K562 (cell line): Measurements from ENCODE around the gene COQ8B. TPM values are rescaled to one million over a fixed set of nuclear protein-coding genes. Genes with fewer than 3 reads are reported as not detected.

Experiments used
- ATAC-seq: fragments of 200-7000 bp; cut with Tn5 transposase; 3 replicates; pipeline ENCODE4 v1.9.1; 2020; ENCODE audit warnings: moderate library complexity
- BruUV-seq: library from RNA; stranded (reverse); fragments of 400-500 nt; replicated peaks from 2 replicates; lab custom pipeline; 2021; lab: Mats Ljungman, UMichigan
- CTCF ChIA-PET: fragments of 300-600 bp; formaldehyde crosslinking; extraction: SDS; loops from one replicate; lab custom pipeline; 2021; ENCODE audit warnings: low intra/inter-chr PET ratio; lab: Yijun Ruan, JAX
- POLR2A ChIA-PET: fragments of 300-600, 350-650 bp; sonication (Branson Sonifier 250); formaldehyde crosslinking; extraction: SDS; loops from one replicate; lab custom pipeline; 2021; ENCODE audit warnings: antibody characterized with exemption, inconsistent platforms; lab: Yijun Ruan, JAX
- DNase-seq, 4 experiments: peaks; one replicate each; pipeline versions ENCODE4 v3.0.0 to v3.0.0-alpha.2; 2011 to 2018; ENCODE audit warnings: low spot score in 3 of 4, mixed read lengths in 3 of 4; ENCODE audit errors: extremely low read depth in 1 of 4
- FAIRE-seq: peaks from 2 replicates; lab custom pipeline; 2011; peaks lifted over from hg19 to GRCh38; lab: Jason Lieb, UNC
- H2AFZ ChIP-seq: 2 replicates; pipeline ENCODE4 v1.6.0; 2011; ENCODE audit warnings: low read depth, low read length, control low read depth, inconsistent platforms
- H3K27ac ChIP-seq: fragments of 200-600 bp; 3 replicates; pipeline ENCODE4 v1.8.0; 2011; ENCODE audit warnings: low read depth, mild to moderate bottlenecking, control low read depth, inconsistent platforms, low read length, moderate library complexity, mixed read lengths; ENCODE audit errors: extremely low read depth
- H3K27me3 ChIP-seq, 2 experiments: fragments of 300-600 bp in 1 of 2; 2 replicates in 1 of 2; 3 replicates in 1 of 2; pipeline versions ENCODE4 v1.6.0 to v1.8.0; 2011; ENCODE audit warnings: inconsistent platforms in 2 of 2, low read length in 2 of 2, mild to moderate bottlenecking in 1 of 2, mixed read lengths in 1 of 2, moderate library complexity in 1 of 2; ENCODE audit not compliant: control insufficient read depth in 2 of 2, insufficient read depth in 2 of 2
- H3K36me3 ChIP-seq: fragments of 300-600 bp; 3 replicates; pipeline ENCODE4 v1.8.0; 2011; ENCODE audit warnings: mild to moderate bottlenecking, low read length, inconsistent platforms; ENCODE audit not compliant: control insufficient read depth, insufficient read depth
- H3K4me1 ChIP-seq, 2 experiments: fragments of 200-600 bp in 1 of 2; replicated peaks in 1 of 2; 2 replicates in 1 of 2; 3 replicates in 1 of 2; pipeline versions ENCODE4 v1.5.1 to v1.8.0; 2011; ENCODE audit warnings: inconsistent platforms in 2 of 2, low read length in 2 of 2, mild to moderate bottlenecking in 1 of 2, mixed read lengths in 1 of 2, moderate library complexity in 1 of 2; ENCODE audit not compliant: control insufficient read depth in 2 of 2, insufficient read depth in 2 of 2
- H3K4me2 ChIP-seq: 2 replicates; pipeline ENCODE4 v1.6.1; 2011; ENCODE audit warnings: low read length, control low read depth, inconsistent platforms, mixed read lengths; ENCODE audit not compliant: insufficient read depth
- H3K4me3 ChIP-seq: fragments of 200-600 bp; sonication (generic), shearing (Covaris generic); 2 replicates; pipeline ENCODE4 v1.5.1; 2016; ENCODE audit warnings: control low read depth, inconsistent platforms
- H3K79me2 ChIP-seq: fragments of 200-600 bp; 3 replicates; pipeline ENCODE4 v1.8.0; 2011; ENCODE audit warnings: low read length, inconsistent platforms; ENCODE audit not compliant: control insufficient read depth, insufficient read depth
- H3K9ac ChIP-seq, 2 experiments: 2 replicates each; pipeline versions ENCODE4 v1.6.0 to v1.6.1; 2011; ENCODE audit warnings: low read depth in 2 of 2, low read length in 2 of 2, control low read depth in 1 of 2, inconsistent platforms in 1 of 2, mild to moderate bottlenecking in 1 of 2, mixed read lengths in 1 of 2; ENCODE audit not compliant: insufficient read depth in 1 of 2
- H3K9me1 ChIP-seq: one replicate; pipeline ENCODE4 v1.6.0; 2011; ENCODE audit warnings: inconsistent platforms, mild to moderate bottlenecking, low read length, moderate library complexity; ENCODE audit not compliant: control insufficient read depth, insufficient read depth
- H3K9me3 ChIP-seq: replicated peaks from 2 replicates; pipeline ENCODE4 v1.5.1; 2011; ENCODE audit warnings: low read depth, low read length, inconsistent platforms; ENCODE audit not compliant: control insufficient read depth, insufficient read depth
- H4K20me1 ChIP-seq: replicated peaks from 2 replicates; pipeline ENCODE4 v1.6.1; 2011; ENCODE audit warnings: low read length, inconsistent platforms, mixed read lengths; ENCODE audit not compliant: control insufficient read depth, insufficient read depth
- BRD9 ChIP-seq: fragments of 450-650 bp; IDR thresholded peaks from 2 replicates; pipeline ENCODE4 v1.6.1; 2018; ENCODE audit warnings: low read depth; ENCODE audit not compliant: partially characterized antibody
- FOXJ2 ChIP-seq: fragments of 200-800 bp; sonication (Bioruptor generic); IDR thresholded peaks from 2 replicates; pipeline ENCODE4 v1.6.1; 2016; ENCODE audit warnings: missing genetic modification characterization, missing compliant biosample characterization
- KAT2B ChIP-seq: IDR thresholded peaks from one replicate; pipeline ENCODE4 v1.6.1; 2012; ENCODE audit warnings: low read depth, mild to moderate bottlenecking, control low read depth, inconsistent platforms, low read length, moderate library complexity
- POLR2G ChIP-seq: fragments of 200-400 bp; formaldehyde crosslinking; IDR thresholded peaks from 2 replicates; pipeline ENCODE4 v1.6.1; 2017; ENCODE audit warnings: low read depth, mild to moderate bottlenecking, antibody characterized with exemption, low read length, moderate library complexity
- RBFOX2 ChIP-seq: fragments of 200-400 bp; formaldehyde crosslinking; IDR thresholded peaks from 2 replicates; pipeline ENCODE4 v1.6.1; 2017; ENCODE audit warnings: low read depth, mild to moderate bottlenecking, low read length, moderate library complexity
- SMARCC2 ChIP-seq: fragments of 450-650 bp; IDR thresholded peaks from 2 replicates; pipeline ENCODE4 v1.6.1; 2017; ENCODE audit warnings: antibody characterized with exemption, moderate library complexity, mild to moderate bottlenecking, low read depth
- ZFP36 ChIP-seq: fragments of 150-350 bp; IDR thresholded peaks from 2 replicates; pipeline ENCODE4 v1.6.1; 2018; ENCODE audit warnings: low read length, low read depth; ENCODE audit not compliant: partially characterized antibody
- WGBS: fragments of 100-300 bp; shearing (Covaris generic); methylation state at CpG from one replicate; pipeline ENCODE4 v1.1.6; 2016; ENCODE audit warnings: low coverage, mixed read lengths; ENCODE audit not compliant: insufficient coverage; ENCODE audit errors: missing lambda C conversion rate; 5-methylcytosine and 5-hydroxymethylcytosine counted together
- in situ Hi-C: fragments of 300-500 bp; cut with MboI; formaldehyde crosslinking; loops from 4 replicates; pipeline ENCODE4 v1.15.0; 2018; ENCODE audit warnings: inconsistent platforms, mixed read lengths
- intact Hi-C: fragments of 100-400 bp; cut with micrococcal nuclease; formaldehyde crosslinking; loops from 2 replicates; pipeline ENCODE4 v1.14.2; 2022
- polyA plus RNA-seq, 8 experiments: library from polyadenylated mRNA; depleted of rRNA in 4 of 8; stranded (reverse) in 5 of 8; unstranded in 3 of 8; fragments of >200 nt; fragmentation: Nextera tagmentation in 2 of 8; fragmentation: Illumina TruSeq in 1 of 8; extraction: Ambion mirVana in 2 of 8; extraction: Trizol in 1 of 8; gene quantifications; 2 replicates each; pipeline versions ENCODE4 v1.2.1 to v1.2.3, GENCODE V29; 2011 to 2014; ENCODE audit warnings: inconsistent platforms in 1 of 8, missing spikeins in 1 of 8
- total RNA-seq, 7 experiments: library from RNA; depleted of rRNA in 6 of 7; stranded (reverse); fragments of >200 nt in 6 of 7; fragmentation: Illumina TruSeq in 2 of 7; extraction: Trizol in 2 of 7; gene quantifications; 2 replicates each; pipeline versions ENCODE4 v1.2.1 to v1.2.3, GENCODE V29; 2011 to 2021; ENCODE audit warnings: low replicate concordance in 1 of 7
- TF ChIP-seq, protein P1 (sequence below): fragments of 450-650 bp; IDR thresholded peaks from 2 replicates; pipeline ENCODE4 v1.6.1; 2014; ENCODE audit warnings: low read depth, mild to moderate bottlenecking, moderate library complexity, borderline replicate concordance
- TF ChIP-seq, protein P2 (sequence below): sonication (generic); formaldehyde crosslinking; IDR thresholded peaks from 2 replicates; pipeline ENCODE4 v1.8.1; 2023; ENCODE audit warnings: mild to moderate bottlenecking, missing genetic modification reagents
- TF ChIP-seq, protein P3 (sequence below): fragments of 450-650 bp; formaldehyde crosslinking; IDR thresholded peaks from 2 replicates; pipeline ENCODE4 v1.4.0; 2022; ENCODE audit warnings: mild to moderate bottlenecking, moderate library complexity
- TF ChIP-seq, protein P4 (sequence below): fragments of 450-650 bp; IDR thresholded peaks from 2 replicates; pipeline ENCODE4 v1.6.1; 2016

The COQ8B gene
- total and polyA plus RNA-seq, 9 of the 15 experiments (the other 6 are each of a cell fraction or from before 2014, with no cell fraction given), result 0.41 to 32.3 (median 12.9) TPM

DNA sequence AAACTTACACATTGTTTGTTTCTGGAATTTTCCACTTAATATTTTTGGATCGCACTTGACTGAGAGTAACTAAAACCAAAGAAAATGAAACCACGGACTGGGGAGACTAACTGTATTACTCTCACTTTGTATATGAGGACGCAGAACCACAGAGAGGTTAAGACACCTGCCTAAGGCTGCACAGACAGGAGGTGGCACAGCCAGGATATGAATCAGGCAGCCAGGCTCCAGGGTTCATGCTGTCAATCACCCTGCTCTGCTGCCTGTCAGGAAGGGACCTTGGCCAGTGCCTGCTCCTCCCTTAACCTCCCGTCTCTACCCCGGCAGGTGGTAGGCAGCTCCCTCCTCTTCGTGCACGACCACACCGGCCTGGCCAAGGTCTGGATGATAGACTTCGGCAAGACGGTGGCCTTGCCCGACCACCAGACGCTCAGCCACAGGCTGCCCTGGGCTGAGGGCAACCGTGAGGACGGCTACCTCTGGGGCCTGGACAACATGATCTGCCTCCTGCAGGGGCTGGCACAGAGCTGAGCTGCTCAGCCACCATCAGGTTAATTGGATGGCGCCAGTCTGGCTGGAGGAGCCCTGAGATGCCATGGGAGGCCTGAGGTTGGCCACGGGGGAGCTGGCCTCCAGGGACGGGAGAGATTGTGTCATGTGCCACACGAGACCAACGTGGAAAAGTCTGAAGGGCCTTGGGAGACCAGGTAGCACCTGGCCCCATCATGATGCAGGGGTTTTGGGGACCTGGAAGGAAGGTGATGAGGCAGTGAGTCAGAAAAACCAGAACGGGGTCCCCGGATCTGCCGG lies 22.5 kb upstream of the COQ8B start:
- FAIRE-seq (no peak), ATAC-seq (no peak)
- H3K36me3 ChIP-seq, result peaks cover 50% of the 10 kb centered on the region; the same call in 2 of the 3 replicates
- no peak overlapping the region for H3K27ac ChIP-seq
- H3K27me3 ChIP-seq, result no peaks in the 10 kb centered on the region
- ChIA-PET POLR2A (interaction anchor here (0.6 to 2.0 kb wide), 3 partner anchors 9 to 11 kb away, joined by 3 to 9 read pairs (median 4); partner anchors contain the start of genes ACTMAP and SNRPA), CTCF (no interaction called here)
- no peak overlapping the region for H2AFZ ChIP-seq
- in situ Hi-C loops, result no loop called here
- no TSS peak for BruUV-seq
- peak overlapping the region in 1 of 2 experiments; percentile 84; a peak in 2 of 4 replicates for H3K9ac ChIP-seq
- TF ChIP-seq RBFOX2 (0 out of 2 replicates have a peak, but pooled peaks have one; percentile 16), ZFP36 (peak; percentile 71), KAT2B (no peak), FOXJ2 (no peak), SMARCC2 (no peak), BRD9 (peak; percentile 55), POLR2G (peak; percentile 61)
- TF ChIP-seq, protein P1, sequence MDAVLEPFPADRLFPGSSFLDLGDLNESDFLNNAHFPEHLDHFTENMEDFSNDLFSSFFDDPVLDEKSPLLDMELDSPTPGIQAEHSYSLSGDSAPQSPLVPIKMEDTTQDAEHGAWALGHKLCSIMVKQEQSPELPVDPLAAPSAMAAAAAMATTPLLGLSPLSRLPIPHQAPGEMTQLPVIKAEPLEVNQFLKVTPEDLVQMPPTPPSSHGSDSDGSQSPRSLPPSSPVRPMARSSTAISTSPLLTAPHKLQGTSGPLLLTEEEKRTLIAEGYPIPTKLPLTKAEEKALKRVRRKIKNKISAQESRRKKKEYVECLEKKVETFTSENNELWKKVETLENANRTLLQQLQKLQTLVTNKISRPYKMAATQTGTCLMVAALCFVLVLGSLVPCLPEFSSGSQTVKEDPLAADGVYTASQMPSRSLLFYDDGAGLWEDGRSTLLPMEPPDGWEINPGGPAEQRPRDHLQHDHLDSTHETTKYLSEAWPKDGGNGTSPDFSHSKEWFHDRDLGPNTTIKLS, result peak; percentile 54; the same call in 1 of the 2 replicates
- TF ChIP-seq, protein P2, sequence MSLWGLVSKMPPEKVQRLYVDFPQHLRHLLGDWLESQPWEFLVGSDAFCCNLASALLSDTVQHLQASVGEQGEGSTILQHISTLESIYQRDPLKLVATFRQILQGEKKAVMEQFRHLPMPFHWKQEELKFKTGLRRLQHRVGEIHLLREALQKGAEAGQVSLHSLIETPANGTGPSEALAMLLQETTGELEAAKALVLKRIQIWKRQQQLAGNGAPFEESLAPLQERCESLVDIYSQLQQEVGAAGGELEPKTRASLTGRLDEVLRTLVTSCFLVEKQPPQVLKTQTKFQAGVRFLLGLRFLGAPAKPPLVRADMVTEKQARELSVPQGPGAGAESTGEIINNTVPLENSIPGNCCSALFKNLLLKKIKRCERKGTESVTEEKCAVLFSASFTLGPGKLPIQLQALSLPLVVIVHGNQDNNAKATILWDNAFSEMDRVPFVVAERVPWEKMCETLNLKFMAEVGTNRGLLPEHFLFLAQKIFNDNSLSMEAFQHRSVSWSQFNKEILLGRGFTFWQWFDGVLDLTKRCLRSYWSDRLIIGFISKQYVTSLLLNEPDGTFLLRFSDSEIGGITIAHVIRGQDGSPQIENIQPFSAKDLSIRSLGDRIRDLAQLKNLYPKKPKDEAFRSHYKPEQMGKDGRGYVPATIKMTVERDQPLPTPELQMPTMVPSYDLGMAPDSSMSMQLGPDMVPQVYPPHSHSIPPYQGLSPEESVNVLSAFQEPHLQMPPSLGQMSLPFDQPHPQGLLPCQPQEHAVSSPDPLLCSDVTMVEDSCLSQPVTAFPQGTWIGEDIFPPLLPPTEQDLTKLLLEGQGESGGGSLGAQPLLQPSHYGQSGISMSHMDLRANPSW (CRISPR knock-in tag), result no peak
- TF ChIP-seq, protein P3, sequence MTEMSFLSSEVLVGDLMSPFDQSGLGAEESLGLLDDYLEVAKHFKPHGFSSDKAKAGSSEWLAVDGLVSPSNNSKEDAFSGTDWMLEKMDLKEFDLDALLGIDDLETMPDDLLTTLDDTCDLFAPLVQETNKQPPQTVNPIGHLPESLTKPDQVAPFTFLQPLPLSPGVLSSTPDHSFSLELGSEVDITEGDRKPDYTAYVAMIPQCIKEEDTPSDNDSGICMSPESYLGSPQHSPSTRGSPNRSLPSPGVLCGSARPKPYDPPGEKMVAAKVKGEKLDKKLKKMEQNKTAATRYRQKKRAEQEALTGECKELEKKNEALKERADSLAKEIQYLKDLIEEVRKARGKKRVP (CRISPR knock-in tag), result no peak
- TF ChIP-seq, protein P4, sequence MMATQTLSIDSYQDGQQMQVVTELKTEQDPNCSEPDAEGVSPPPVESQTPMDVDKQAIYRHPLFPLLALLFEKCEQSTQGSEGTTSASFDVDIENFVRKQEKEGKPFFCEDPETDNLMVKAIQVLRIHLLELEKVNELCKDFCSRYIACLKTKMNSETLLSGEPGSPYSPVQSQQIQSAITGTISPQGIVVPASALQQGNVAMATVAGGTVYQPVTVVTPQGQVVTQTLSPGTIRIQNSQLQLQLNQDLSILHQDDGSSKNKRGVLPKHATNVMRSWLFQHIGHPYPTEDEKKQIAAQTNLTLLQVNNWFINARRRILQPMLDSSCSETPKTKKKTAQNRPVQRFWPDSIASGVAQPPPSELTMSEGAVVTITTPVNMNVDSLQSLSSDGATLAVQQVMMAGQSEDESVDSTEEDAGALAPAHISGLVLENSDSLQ, result peak; percentile 59
- TF ChIP-seq, all 486 proteins: peak for 6
- 85% methylated on average over 21 of the region's 22 CpGs for WGBS
- DNase-seq, result no peak
- Histone ChIP-seq H3K9me1 (no peaks in the 10 kb centered on the region), H3K4me3 (no peak overlapping the region), H3K9me3 (no peaks in the 10 kb centered on the region), H3K4me2 (no peak overlapping the region), H3K79me2 (no peaks in the 10 kb centered on the region), H3K4me1 (peaks cover 0 to 34% of the 10 kb centered on the region in 2 experiments; a peak in 3 of 5 replicates), H4K20me1 (0 out of 2 replicates have a peak, but pooled peaks cover 3% of the 10 kb centered on the region)
- intact Hi-C loops, result no loop called here
